Rectal smooth muscle tissue (tissue), 1 donor: ENCODE data around the gene FIP1L1.

Experiments used
- H3K27ac ChIP-seq: one replicate; pipeline ENCODE4 v1.7.0; 2013; ENCODE audit warnings: low read depth, low read length, inconsistent platforms
- H3K27me3 ChIP-seq: one replicate; pipeline ENCODE4 v1.7.0; 2013; ENCODE audit warnings: low read length; ENCODE audit not compliant: control insufficient read depth, insufficient read depth
- H3K36me3 ChIP-seq: one replicate; pipeline ENCODE4 v1.7.0; 2013; ENCODE audit warnings: low read length; ENCODE audit not compliant: control insufficient read depth, insufficient read depth
- H3K4me1 ChIP-seq: one replicate; pipeline ENCODE4 v1.7.0; 2013; ENCODE audit warnings: low read length; ENCODE audit not compliant: control insufficient read depth, insufficient read depth
- H3K4me3 ChIP-seq: one replicate; pipeline ENCODE4 v1.7.0; 2013; ENCODE audit warnings: low read length
- H3K9ac ChIP-seq: one replicate; pipeline ENCODE4 v1.7.0; 2013; ENCODE audit warnings: low read length

The FIP1L1 gene

GRCh38 chr4:53483250-53483649, 105.8 kb downstream of the FIP1L1 start:
- Histone ChIP-seq H3K9ac (no peak overlapping the region), H3K27me3 (no peaks in the 10 kb centered on the region), H3K4me3 (no peak overlapping the region), H3K4me1 (no peaks in the 10 kb centered on the region), H3K36me3 (no peaks in the 10 kb centered on the region), H3K27ac (no peak overlapping the region)

- H3K4me3 ChIP-seq, result no peak overlapping the region
- no peaks in the 10 kb centered on the region for H3K27me3 ChIP-seq
- no peak overlapping the region for H3K9ac ChIP-seq
- no peaks in the 10 kb centered on the region for H3K36me3 ChIP-seq
- no peaks in the 10 kb centered on the region for H3K4me1 ChIP-seq
- no peak overlapping the region for H3K27ac ChIP-seq
Observed at GRCh38 chr4:53484911-53485657, 107.6 kb downstream of the FIP1L1 start.

- Histone ChIP-seq H3K27me3 (no peaks in the 10 kb centered on the region), H3K4me1 (no peaks in the 10 kb centered on the region), H3K27ac (no peak overlapping the region), H3K36me3 (no peaks in the 10 kb centered on the region), H3K4me3 (no peak overlapping the region), H3K9ac (no peak overlapping the region)
Observed at GRCh38 chr4:53485658-53486040, 108.2 kb downstream of the FIP1L1 start.

- Histone ChIP-seq H3K36me3 (no peaks in the 10 kb centered on the region), H3K9ac (no peak overlapping the region), H3K4me1 (no peaks in the 10 kb centered on the region), H3K27me3 (no peaks in the 10 kb centered on the region), H3K27ac (no peak overlapping the region), H3K4me3 (no peak overlapping the region)
Observed at GRCh38 chr4:53487766-53488165, 110.3 kb downstream of the FIP1L1 start.

GRCh38 chr4:53489279-53489889, 111.9 kb downstream of the FIP1L1 start:
- Histone ChIP-seq H3K36me3 (no peaks in the 10 kb centered on the region), H3K27ac (no peak overlapping the region), H3K4me3 (no peak overlapping the region), H3K4me1 (no peaks in the 10 kb centered on the region), H3K9ac (no peak overlapping the region), H3K27me3 (no peaks in the 10 kb centered on the region)

GRCh38 chr4:53490161-53490956, 112.9 kb downstream of the FIP1L1 start:
- no peak overlapping the region for H3K4me3 ChIP-seq
- no peak overlapping the region for H3K27ac ChIP-seq
- H3K9ac ChIP-seq, result no peak overlapping the region
- no peaks in the 10 kb centered on the region for H3K4me1 ChIP-seq
- H3K36me3 ChIP-seq, result no peaks in the 10 kb centered on the region
- H3K27me3 ChIP-seq, result no peaks in the 10 kb centered on the region

GRCh38 chr4:53490965-53491622, 113.7 kb downstream of the FIP1L1 start:
- no peaks in the 10 kb centered on the region for H3K4me1 ChIP-seq
- H3K36me3 ChIP-seq, result no peaks in the 10 kb centered on the region
- no peak overlapping the region for H3K4me3 ChIP-seq
- H3K27ac ChIP-seq, result no peak overlapping the region
- H3K27me3 ChIP-seq, result no peaks in the 10 kb centered on the region
- no peak overlapping the region for H3K9ac ChIP-seq

GRCh38 chr4:53494851-53495250, 117.4 kb downstream of the FIP1L1 start:
- Histone ChIP-seq H3K36me3 (no peaks in the 10 kb centered on the region), H3K27me3 (no peaks in the 10 kb centered on the region), H3K9ac (no peak overlapping the region)

GRCh38 chr4:53497487-53498244, 120.2 kb downstream of the FIP1L1 start:
- H3K4me1 ChIP-seq, result no peaks in the 10 kb centered on the region
- H3K9ac ChIP-seq, result no peak overlapping the region
- no peak overlapping the region for H3K4me3 ChIP-seq
- H3K27me3 ChIP-seq, result no peaks in the 10 kb centered on the region
- H3K36me3 ChIP-seq, result peaks cover 2% of the 10 kb centered on the region
- H3K27ac ChIP-seq, result no peak overlapping the region

More at GRCh38 chr4:53494851-53495250, 117.4 kb downstream of the FIP1L1 start:
- H3K4me3 ChIP-seq, result no peak overlapping the region
- H3K27ac ChIP-seq, result no peak overlapping the region
- no peaks in the 10 kb centered on the region for H3K4me1 ChIP-seq

GRCh38 chr4:53498706-53499105, 121.3 kb downstream of the FIP1L1 start:
- no peak overlapping the region for H3K4me3 ChIP-seq
- H3K27me3 ChIP-seq, result no peaks in the 10 kb centered on the region
- no peak overlapping the region for H3K9ac ChIP-seq
- no peak overlapping the region for H3K27ac ChIP-seq
- no peaks in the 10 kb centered on the region for H3K4me1 ChIP-seq
- peaks cover 2% of the 10 kb centered on the region for H3K36me3 ChIP-seq

- H3K36me3 ChIP-seq, result peaks cover 2% of the 10 kb centered on the region
- no peaks in the 10 kb centered on the region for H3K4me1 ChIP-seq
- no peak overlapping the region for H3K4me3 ChIP-seq
- H3K9ac ChIP-seq, result no peak overlapping the region
- H3K27ac ChIP-seq, result no peak overlapping the region
- H3K27me3 ChIP-seq, result no peaks in the 10 kb centered on the region
Observed at GRCh38 chr4:53499791-53500190, 122.3 kb downstream of the FIP1L1 start.

GRCh38 chr4:53500546-53500945, 123.1 kb downstream of the FIP1L1 start:
- Histone ChIP-seq H3K4me3 (no peak overlapping the region), H3K27ac (no peak overlapping the region), H3K36me3 (peaks cover 2% of the 10 kb centered on the region), H3K9ac (no peak overlapping the region), H3K27me3 (no peaks in the 10 kb centered on the region), H3K4me1 (no peaks in the 10 kb centered on the region)
